Measurements from ENCODE around the gene KIRREL3.

- TF ChIP-seq CTCF (IDR thresholded peaks at IDR 0.05) (no peak), POLR2A (IDR thresholded peaks at IDR 0.05) (no peak)
These were observed 405.6 kb downstream of the KIRREL3 start for GRCh38 chr11:126594921-126595367.

Measured in esophagus squamous epithelium (tissue), 4 donors.